Vein endothelial cell (primary cell): ENCODE results near the gene DGAT2. TPM values are rescaled to one million over a fixed set of nuclear protein-coding genes. Genes with fewer than 3 reads are reported as not detected.

Source experiments
- small RNA-seq: library from RNA; depleted of rRNA; stranded (forward); fragments of <200 nt; gene quantifications from one replicate; pipeline ENCODE3, GENCODE V24; 2012
- total RNA-seq: library from RNA; depleted of rRNA; stranded (reverse); fragments of >200 nt; gene quantifications from 2 replicates; pipeline ENCODE4 v1.2.3, GENCODE V29; 2012

Gene DGAT2, protein sequence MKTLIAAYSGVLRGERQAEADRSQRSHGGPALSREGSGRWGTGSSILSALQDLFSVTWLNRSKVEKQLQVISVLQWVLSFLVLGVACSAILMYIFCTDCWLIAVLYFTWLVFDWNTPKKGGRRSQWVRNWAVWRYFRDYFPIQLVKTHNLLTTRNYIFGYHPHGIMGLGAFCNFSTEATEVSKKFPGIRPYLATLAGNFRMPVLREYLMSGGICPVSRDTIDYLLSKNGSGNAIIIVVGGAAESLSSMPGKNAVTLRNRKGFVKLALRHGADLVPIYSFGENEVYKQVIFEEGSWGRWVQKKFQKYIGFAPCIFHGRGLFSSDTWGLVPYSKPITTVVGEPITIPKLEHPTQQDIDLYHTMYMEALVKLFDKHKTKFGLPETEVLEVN
- 1.3 and 2.3 TPM in 2 replicates for total RNA-seq

DNA sequence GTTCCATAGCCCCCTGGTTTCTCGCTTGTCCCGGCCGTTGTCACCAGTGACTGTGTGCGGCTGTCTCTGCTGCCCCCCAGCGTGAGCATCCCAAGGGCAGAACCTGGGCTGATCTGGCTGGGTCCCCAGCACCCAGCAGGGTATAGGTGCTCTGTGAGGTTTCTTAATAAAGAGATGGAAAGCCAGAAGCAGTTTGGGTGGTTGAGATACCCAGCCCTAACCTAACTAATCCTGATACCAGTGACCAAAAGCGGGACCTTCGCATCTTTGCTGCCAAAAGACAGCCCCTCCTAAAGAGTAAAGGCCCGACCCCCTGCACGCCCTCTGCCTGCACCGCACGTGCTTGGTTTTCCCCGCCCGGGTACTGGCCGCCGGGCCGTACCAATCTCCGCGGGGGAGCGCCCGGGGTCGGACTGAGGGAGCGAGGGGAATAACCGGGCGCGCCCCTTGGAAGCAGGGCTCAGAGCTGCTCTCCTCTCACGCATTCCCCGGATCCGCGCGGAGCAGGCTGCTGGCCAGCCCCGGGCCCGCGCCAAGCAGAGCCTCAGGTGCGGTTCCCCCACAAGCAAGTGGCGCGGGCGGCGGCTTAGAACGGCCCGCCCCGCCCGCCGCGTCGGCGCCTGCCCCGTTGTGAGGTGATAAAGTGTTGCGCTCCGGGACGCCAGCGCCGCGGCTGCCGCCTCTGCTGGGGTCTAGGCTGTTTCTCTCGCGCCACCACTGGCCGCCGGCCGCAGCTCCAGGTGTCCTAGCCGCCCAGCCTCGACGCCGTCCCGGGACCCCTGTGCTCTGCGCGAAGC is at the start of gene DGAT2:
Gene DGAT2, plus strand, starts transcription at position 667 of the 797 bp plus-strand sequence. CDS start 214 bp downstream, outside the sequence.

DNA sequence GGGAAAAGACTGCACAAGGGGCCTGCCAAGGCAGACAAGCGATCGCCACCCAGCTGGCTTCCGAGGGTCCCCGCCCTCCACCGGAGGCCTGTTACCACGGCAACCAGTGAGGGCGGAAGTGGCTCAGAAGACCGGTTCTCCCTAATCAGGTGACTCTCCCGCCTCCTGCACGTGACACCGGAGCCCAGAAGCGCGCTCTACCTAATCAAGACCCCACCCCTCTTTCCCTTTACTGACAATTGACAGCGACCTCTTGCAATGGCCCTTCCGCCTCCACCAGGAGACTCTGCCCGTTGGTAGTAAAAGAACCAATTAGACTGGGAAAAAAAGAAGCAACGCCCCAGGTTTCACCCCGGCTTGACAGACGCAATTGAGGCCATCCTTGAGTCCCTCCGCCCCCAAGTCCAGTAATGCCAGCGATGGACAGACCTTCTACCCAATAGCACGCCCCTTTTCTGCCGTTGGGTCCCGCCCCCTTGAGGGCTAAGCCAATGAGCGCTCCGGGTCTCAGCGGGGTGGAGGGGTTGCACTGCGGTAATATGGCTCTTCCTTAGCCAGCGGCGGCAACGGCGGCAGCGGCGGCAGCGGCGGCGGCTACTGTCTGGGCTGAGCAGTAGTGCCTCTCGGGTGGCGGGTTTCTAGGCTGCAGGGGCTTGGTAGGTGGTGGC is 46.2 kb downstream of the DGAT2 start, which contains the start of gene UVRAG:
Gene UVRAG, plus strand, starts transcription at position 534 of the 668 bp plus-strand sequence. CDS start 198 bp downstream, outside the sequence.

Small RNAs within 50 kb of the gene (small RNA-seq; reads per million reads assigned to genes)
- not detected for gene RF00019
- not detected for gene RN7SL786P

Other genes starting within 250 kb of the DGAT2 start
- gene GDPD5, start 242.8 kb upstream of the DGAT2 start, total RNA-seq = 43.8 and 44.7 TPM in 2 replicates
- 427 and 542 TPM in 2 replicates for gene SERPINH1, start 206.5 kb upstream of the DGAT2 start, total RNA-seq
- gene MAP6, start 99.7 kb upstream of the DGAT2 start, total RNA-seq = under 0.01 and 0.48 TPM in 2 replicates
- not detected in 2 replicates for gene MOGAT2, start 50.9 kb upstream of the DGAT2 start, total RNA-seq
- 74.5 and 78.4 TPM in 2 replicates for gene UVRAG, start 46.4 kb downstream of the DGAT2 start, total RNA-seq